ENCODE data around the gene SORL1.

SORL1 gene

GRCh38 chr11:121437686-121438078, 14.4 kb upstream of the SORL1 start:
- no peak for DNase-seq (ENCODE audit: low read depth)
- no peak for TF ChIP-seq CTCF (IDR thresholded peaks at IDR 0.05; ENCODE audit: control insufficient read depth, insufficient read depth, low read depth, low read length, missing control alignments)
- H3K4me3 ChIP-seq (ENCODE audit: control insufficient read depth, low read depth, low read length), result no peak overlapping the region

- no peak for DNase-seq (ENCODE audit: low read depth)
- no peak for TF ChIP-seq CTCF (IDR thresholded peaks at IDR 0.05; ENCODE audit: control insufficient read depth, insufficient read depth, low read depth, low read length, missing control alignments)
- no peak overlapping the region for H3K4me3 ChIP-seq (ENCODE audit: control insufficient read depth, low read depth, low read length)
Observed at GRCh38 chr11:121439337-121439736, 12.8 kb upstream of the SORL1 start.

- no peak for DNase-seq (ENCODE audit: low read depth)
- no peak for TF ChIP-seq CTCF (IDR thresholded peaks at IDR 0.05; ENCODE audit: control insufficient read depth, insufficient read depth, low read depth, low read length, missing control alignments)
- no peak overlapping the region for H3K4me3 ChIP-seq (ENCODE audit: control insufficient read depth, low read depth, low read length)
Observed at GRCh38 chr11:121439759-121440158, 12.4 kb upstream of the SORL1 start.

- DNase-seq (ENCODE audit: low read depth), result no peak
- TF ChIP-seq CTCF (IDR thresholded peaks at IDR 0.05; ENCODE audit: control insufficient read depth, insufficient read depth, low read depth, low read length, missing control alignments), result no peak
- H3K4me3 ChIP-seq (ENCODE audit: control insufficient read depth, low read depth, low read length), result no peak overlapping the region
Observed at GRCh38 chr11:121441521-121441920, 10.6 kb upstream of the SORL1 start.

GRCh38 chr11:121443688-121444275, 8.3 kb upstream of the SORL1 start:
- no peak overlapping the region for H3K4me3 ChIP-seq (ENCODE audit: control insufficient read depth, low read depth, low read length)
- DNase-seq (ENCODE audit: low read depth), result no peak
- no peak for TF ChIP-seq CTCF (IDR thresholded peaks at IDR 0.05; ENCODE audit: control insufficient read depth, insufficient read depth, low read depth, low read length, missing control alignments)

GRCh38 chr11:121444526-121444925, 7.6 kb upstream of the SORL1 start:
- no peak for DNase-seq (ENCODE audit: low read depth)
- H3K4me3 ChIP-seq (ENCODE audit: control insufficient read depth, low read depth, low read length), result no peak overlapping the region
- TF ChIP-seq CTCF (IDR thresholded peaks at IDR 0.05; ENCODE audit: control insufficient read depth, insufficient read depth, low read depth, low read length, missing control alignments), result no peak
